GM21360 (cell line): ENCODE results near the gene LCORL.

ENCODE experiments used
- ATAC-seq: cut with Tn5 transposase; IDR thresholded peaks from one replicate; pipeline ENCODE4 v1.9.1; 2021; ENCODE audit warnings: mild to moderate bottlenecking, moderate library complexity; ENCODE audit not compliant: unreplicated experiment

The LCORL gene

GRCh38 chr4:18020671-18021469, 685 bp downstream of the LCORL start:
- peak; percentile 13 for ATAC-seq

GRCh38 chr4:18020145-18020670, 1.3 kb downstream of the LCORL start:
- no peak for ATAC-seq

- ATAC-seq = no peak
These were observed 7.3 kb downstream of the LCORL start for GRCh38 chr4:18014269-18014668.

- no peak for ATAC-seq
These were observed 8.6 kb downstream of the LCORL start for GRCh38 chr4:18012807-18013462.

- no peak for ATAC-seq
These were observed 9.3 kb downstream of the LCORL start for GRCh38 chr4:18012134-18012806.

- ATAC-seq = no peak
These were observed 13.9 kb downstream of the LCORL start for GRCh38 chr4:18007625-18008024.

- ATAC-seq = peak; percentile 51
These were observed 15.1 kb downstream of the LCORL start for GRCh38 chr4:18006432-18006831.

- ATAC-seq = no peak
These were observed 24.4 kb downstream of the LCORL start for GRCh38 chr4:17997129-17997528.

GRCh38 chr4:17995165-17995564, 26.4 kb downstream of the LCORL start:
- no peak for ATAC-seq

GRCh38 chr4:17985832-17986231, 35.7 kb downstream of the LCORL start:
- ATAC-seq = no peak

GRCh38 chr4:17981063-17981462, 40.5 kb downstream of the LCORL start:
- ATAC-seq = no peak

GRCh38 chr4:17968721-17969120, 52.8 kb downstream of the LCORL start:
- ATAC-seq = no peak

- no peak for ATAC-seq
These were observed 54.5 kb downstream of the LCORL start for GRCh38 chr4:17967078-17967477.

GRCh38 chr4:17966312-17966711, 55.2 kb downstream of the LCORL start:
- ATAC-seq = no peak

GRCh38 chr4:17964576-17964975, 57.0 kb downstream of the LCORL start:
- ATAC-seq = no peak

GRCh38 chr4:17962171-17962570, 59.4 kb downstream of the LCORL start:
- ATAC-seq = no peak

- no peak for ATAC-seq
These were observed 60.3 kb downstream of the LCORL start for GRCh38 chr4:17961249-17961648.

GRCh38 chr4:17958181-17958580, 63.4 kb downstream of the LCORL start:
- ATAC-seq = no peak

GRCh38 chr4:17957688-17958087, 63.9 kb downstream of the LCORL start:
- no peak for ATAC-seq

- no peak for ATAC-seq
These were observed 65.3 kb downstream of the LCORL start for GRCh38 chr4:17956245-17956644.

GRCh38 chr4:17945303-17945702, 76.3 kb downstream of the LCORL start:
- no peak for ATAC-seq

GRCh38 chr4:17941731-17942130, 79.8 kb downstream of the LCORL start:
- ATAC-seq = no peak
